Stromal cell of bone marrow (primary cell): Measurements from ENCODE around the gene NUP50.

Source experiments
- DNase-seq: peaks from one replicate; pipeline ENCODE4 v3.0.0-alpha.2; 2012; ENCODE audit warnings: low read depth

Gene NUP50

GRCh38 chr22:45210577-45210976, 46.9 kb downstream of the NUP50 start:
- no peak for DNase-seq

DNA sequence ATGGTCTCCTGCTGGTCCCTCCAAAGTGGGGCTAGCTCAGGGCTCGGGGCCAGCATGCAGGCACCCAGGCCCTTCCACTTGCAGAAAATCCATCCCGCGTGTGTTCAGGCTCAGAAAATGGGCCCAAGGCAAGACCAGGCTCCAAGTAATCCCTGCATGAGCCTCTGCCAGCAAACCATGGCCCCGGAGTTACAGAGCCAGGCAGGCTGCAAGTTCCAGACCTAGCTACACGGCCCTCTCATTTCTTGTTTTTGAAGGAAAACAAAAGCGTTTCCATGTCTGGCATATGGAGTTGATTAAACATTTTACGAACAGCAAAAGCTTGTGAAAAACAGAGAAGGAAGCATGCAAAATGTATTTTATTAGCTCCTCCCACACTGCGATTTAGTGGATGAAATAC, 47.3 kb downstream of the NUP50 start:
- DNase-seq: no peak

GRCh38 chr22:45211435-45211834, 47.7 kb downstream of the NUP50 start:
- no peak for DNase-seq

GRCh38 chr22:45211848-45212247, 48.1 kb downstream of the NUP50 start:
- no peak for DNase-seq

- DNase-seq: peak; percentile 89
These were observed 48.6 kb downstream of the NUP50 start for GRCh38 chr22:45212306-45212709.

DNA sequence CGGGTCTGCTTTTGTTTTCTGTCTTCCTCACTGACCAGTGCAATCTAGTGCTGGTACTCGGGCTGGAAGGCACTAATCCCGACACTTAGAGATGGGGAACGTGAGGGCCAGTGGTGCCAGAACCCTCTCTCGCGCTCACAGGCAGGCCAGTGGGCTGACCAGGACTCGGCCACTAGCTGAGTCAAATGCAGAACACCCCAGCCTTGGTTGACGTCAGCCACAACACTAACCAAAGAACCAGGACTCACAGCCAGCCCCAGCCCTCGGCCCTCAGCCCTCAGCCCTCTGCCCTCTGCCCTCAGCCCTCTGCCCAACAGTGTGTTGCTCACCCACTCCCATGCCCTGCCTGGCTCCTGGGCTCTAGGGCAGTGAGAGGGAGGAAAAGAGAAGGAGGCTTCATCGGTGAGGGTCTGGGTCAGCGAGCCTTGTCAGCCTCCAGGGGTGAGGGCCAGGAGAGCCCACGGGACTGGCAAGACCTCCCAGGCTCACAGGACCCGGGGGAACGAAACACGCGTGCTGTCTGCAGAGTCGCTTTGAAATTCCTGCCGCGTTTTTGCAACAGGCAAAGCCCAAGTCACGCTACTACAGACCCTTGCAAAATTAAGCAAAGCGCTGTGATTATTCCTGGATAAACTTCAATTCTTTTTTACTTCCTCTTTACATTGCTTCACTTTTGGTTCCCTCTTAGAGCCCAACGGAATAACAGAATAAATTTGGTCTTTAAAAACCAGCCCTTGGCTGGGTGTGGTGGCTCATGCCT, 49.4 kb downstream of the NUP50 start:
- peak; percentile 61 for DNase-seq

- DNase-seq: no peak
These were observed 52.6 kb downstream of the NUP50 start for GRCh38 chr22:45216133-45217003.

GRCh38 chr22:45217345-45217744, 53.6 kb downstream of the NUP50 start:
- no peak for DNase-seq

- no peak for DNase-seq
These were observed 54.1 kb downstream of the NUP50 start for GRCh38 chr22:45217806-45218205.

GRCh38 chr22:45218976-45219375, 55.3 kb downstream of the NUP50 start:
- DNase-seq: no peak

DNA sequence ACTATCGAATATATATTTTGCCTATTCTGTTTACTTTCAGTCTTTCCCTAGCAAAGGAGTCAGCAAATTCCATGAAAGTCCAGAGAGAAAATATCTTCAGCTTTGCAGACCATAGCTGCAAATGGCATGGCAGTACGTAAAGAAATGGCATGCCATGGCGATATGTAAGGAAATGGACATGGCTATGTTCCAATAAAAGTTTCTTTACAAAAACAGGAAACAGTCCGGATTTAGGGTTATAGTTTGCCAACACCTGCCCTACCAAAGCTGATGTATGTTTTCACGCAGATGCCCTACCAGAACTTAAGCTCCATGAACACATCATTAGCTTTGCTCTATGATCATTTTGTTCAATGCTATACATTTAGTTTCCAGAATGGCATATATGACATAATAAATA, 57.5 kb downstream of the NUP50 start:
- no peak for DNase-seq

DNA sequence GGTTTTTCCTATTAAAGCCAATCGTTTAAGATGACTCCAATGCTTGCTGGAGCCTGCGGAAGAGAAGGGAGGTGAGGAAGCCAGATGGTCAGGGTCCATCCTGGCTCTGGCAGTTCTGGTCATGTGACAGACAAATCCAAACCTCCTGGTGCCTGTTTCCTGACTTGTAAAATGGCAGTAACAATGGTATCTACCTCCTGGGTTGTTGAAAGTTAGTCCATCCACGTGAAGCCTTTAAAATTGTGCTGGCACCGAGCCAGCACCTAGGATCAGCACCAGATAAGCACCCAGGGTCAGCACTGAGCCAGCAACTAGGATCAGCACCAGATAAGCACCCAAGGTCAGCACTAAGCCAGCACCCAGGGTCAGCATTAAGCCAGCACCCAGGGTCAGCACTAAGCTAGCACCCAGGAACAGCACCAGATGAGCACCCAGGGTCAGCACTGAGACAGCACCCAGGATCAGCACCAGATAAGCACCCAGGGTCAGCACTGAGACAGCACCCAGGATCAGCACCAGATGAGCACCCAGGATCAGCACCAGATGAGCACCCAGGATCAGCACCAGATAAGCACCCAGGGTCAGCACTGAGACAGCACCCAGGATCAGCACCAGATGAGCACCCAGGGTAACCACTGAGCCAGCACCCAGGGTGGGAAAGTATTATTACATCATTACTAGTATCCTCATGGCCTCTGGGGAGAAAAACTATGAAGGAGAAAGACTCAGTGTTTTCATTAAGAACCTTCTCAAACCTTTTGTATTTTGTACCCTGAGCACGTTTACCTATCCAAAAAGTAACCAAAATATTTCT, 59.8 kb downstream of the NUP50 start:
- DNase-seq: no peak

DNA sequence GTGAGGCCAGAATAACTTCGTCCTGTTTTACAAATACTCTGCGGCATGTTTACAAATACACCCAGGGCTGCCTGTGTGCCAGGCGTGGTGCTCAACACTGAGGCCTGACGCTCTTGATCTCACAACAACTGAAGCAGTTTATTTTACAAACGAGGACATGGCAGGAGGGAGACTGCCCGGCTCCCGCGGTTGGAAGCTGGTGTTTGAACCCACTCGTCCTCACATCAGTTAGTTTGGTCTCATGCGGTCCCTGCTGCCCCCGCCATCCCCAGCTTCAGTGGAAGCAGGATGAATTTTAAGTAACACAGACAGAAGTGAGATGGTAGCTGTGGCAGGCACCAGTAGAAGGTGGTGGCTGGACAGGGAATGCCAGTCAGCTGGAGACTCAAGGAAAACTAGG, 60.6 kb downstream of the NUP50 start:
- DNase-seq: no peak

DNA sequence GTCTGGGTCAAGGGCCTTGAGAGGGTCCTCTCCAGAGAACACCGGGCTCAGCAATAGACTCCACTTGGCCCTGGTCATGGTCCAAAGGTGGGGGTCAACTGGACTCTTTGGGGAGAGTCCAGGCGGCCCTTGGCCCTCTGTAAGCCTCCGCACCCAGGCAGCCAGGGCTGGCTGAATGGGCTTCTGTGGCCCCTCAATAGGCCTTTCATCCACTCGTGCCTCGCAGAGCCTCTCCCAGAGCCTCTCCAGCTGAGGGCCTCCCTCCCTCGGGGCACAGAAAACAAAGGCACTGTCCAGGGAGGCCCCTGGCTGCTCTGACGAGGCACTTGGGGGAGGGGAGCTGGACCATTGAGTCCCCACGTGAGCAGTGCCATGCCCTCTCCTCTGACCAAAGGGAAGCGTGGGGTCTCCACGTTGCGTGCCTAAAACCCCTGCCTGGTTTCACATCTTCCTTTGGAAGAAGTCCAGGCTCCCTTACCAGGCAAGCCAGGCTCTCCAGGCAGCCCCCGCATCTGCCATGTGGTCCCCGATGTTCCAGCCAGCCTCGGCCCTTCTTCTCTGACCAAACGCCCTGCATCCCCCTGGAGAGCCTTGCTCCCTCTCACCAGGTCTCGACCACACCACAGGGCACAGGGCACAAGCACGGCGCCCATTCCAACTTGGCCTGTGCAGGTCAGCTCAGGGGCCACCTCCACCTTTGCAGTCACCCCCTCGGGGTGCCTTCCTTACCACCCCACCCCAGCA, 61.4 kb downstream of the NUP50 start:
- no peak for DNase-seq

DNA sequence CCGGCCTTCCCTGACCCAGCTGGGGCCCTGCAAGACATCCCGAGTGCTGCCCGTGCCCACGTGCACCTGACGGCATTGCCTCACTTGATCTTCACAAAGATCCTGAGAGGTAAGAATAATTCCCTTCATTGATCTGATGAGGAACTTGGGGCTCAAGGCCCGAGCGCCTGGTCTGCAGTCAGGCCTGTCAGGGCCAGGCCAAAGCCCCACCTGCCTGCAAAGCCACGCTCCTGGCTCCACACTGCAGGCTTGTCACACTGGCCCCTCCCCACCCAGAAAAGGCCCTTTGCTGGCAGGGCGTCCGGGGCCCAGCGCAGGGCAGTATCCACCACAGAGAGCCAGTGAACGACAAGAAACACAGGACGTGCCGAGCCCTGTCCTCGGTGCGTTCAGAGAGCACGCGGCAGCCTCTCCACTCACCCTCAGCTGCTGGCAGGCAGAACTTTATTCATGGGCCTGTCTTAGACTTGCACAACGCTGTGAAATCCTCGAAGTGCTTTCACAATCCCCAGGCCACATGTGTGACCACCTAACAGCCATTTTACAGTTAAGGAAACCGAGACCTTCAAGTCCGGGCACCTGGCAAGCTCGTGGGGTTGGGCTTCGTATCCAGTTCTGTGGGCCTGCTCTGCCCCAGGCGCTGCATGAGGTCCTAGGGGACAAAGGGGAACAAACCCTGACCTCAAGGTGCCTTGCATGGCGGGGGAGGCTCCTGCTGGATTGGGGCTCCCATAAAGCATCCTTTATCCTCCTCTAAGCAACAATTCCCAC, 62.2 kb downstream of the NUP50 start:
- DNase-seq: no peak

- no peak for DNase-seq
These were observed 62.9 kb downstream of the NUP50 start for GRCh38 chr22:45226503-45227186.

- no peak for DNase-seq
These were observed 64.1 kb downstream of the NUP50 start for GRCh38 chr22:45227645-45228400.

DNA sequence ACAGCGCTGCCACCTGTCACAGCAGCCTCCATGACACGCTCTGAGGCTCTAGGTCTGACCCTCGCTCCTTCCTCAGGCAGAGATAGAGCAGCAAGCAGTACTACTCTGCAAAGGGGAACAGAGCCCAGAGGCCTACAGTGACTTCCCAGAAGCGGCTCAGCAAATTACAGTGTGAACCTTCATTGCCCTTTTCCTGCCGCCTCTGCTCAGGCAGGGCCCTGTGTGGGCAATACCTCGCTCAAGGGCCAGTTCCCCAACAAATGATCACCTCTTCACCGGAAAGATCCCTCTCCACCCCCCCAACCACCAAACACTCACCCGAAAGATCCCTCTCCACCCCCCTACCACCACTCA, 64.7 kb downstream of the NUP50 start:
- no peak for DNase-seq

DNA sequence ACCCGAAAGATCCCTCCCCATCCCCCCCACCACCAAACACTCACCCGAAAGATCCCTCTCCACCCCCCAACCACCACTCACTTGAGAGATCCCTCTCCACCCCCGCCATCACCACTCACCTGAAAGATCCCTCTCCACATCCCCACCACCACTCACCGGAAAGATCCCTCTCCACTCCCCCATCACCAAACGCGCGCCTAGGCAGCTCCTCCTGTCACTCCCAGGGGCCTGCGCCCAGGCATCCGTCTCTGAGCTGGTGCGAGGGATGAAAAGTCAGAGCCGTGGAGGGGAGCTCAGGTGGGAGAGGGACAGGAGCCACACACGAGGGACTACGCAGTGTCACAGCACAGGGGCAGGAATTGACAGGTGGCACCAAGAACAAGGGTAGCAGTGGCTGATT, 65.5 kb downstream of the NUP50 start:
- DNase-seq: no peak
